ENCODE data around the gene ARHGEF10L. TPM values are rescaled to one million over a fixed set of nuclear protein-coding genes. Genes with fewer than 3 reads are reported as not detected.

ARHGEF10L gene
- total RNA-seq, 2 donors from 2014 or later: 0.35 TPM; not detected in 1

GRCh38 chr1:17513131-17513530 lies 26.4 kb upstream of the ARHGEF10L start:
- H3K4me1 Mint-ChIP-seq: peaks cover 2% of the 10 kb centered on the region
- no peak for ATAC-seq
- DNase-seq: no peak

GRCh38 chr1:17514776-17515175 lies 24.7 kb upstream of the ARHGEF10L start:
- no peaks in the 10 kb centered on the region for H3K9me3 ChIP-seq (ENCODE audit: control insufficient read depth, low read length, poor library complexity, severe bottlenecking)
- Mint-ChIP-seq H3K27me3 (peaks cover 23% of the 10 kb centered on the region), H3K4me3 (no peak overlapping the region), H3K4me1 (peaks cover 2% of the 10 kb centered on the region), H3K27ac (no peak overlapping the region), H3K36me3 (ENCODE audit: low read depth) (peaks cover 3% of the 10 kb centered on the region)
- DNase-seq (no peak), ATAC-seq (no peak)

More at GRCh38 chr1:17513131-17513530, 26.4 kb upstream of the ARHGEF10L start:
- Mint-ChIP-seq H3K27ac (no peak overlapping the region), H3K36me3 (ENCODE audit: low read depth) (peaks cover 2% of the 10 kb centered on the region), H3K27me3 (peaks cover 21% of the 10 kb centered on the region), H3K4me3 (no peak overlapping the region)
- H3K9me3 ChIP-seq (ENCODE audit: control insufficient read depth, low read length, poor library complexity, severe bottlenecking): no peaks in the 10 kb centered on the region

DNA sequence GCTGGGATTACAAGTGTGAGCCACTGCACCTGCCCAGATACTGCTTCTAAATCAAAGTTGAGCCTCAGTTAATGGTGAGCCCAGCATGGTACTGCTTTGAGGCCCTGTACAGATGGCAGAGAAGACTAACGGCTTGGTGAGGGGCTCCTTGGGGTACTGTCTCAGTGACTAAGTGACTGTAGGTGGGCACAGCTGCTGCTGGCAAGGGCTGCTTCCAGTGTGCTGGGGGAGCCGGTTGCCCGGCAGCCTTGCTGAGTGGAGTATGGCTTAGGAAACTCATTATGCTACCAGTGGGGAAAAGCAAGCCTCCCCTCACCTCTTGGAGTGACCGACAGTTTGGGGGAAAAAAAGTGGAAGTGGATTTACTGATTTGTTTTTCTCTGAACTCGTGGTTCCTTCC lies 23.6 kb upstream of the ARHGEF10L start:
- Mint-ChIP-seq H3K27ac (no peak overlapping the region), H3K4me1 (peaks cover 2% of the 10 kb centered on the region), H3K36me3 (ENCODE audit: low read depth) (peaks cover 3% of the 10 kb centered on the region), H3K27me3 (peaks cover 32% of the 10 kb centered on the region), H3K4me3 (no peak overlapping the region)
- DNase-seq (no peak), ATAC-seq (no peak)
- H3K9me3 ChIP-seq (ENCODE audit: control insufficient read depth, low read length, poor library complexity, severe bottlenecking): no peaks in the 10 kb centered on the region

DNA sequence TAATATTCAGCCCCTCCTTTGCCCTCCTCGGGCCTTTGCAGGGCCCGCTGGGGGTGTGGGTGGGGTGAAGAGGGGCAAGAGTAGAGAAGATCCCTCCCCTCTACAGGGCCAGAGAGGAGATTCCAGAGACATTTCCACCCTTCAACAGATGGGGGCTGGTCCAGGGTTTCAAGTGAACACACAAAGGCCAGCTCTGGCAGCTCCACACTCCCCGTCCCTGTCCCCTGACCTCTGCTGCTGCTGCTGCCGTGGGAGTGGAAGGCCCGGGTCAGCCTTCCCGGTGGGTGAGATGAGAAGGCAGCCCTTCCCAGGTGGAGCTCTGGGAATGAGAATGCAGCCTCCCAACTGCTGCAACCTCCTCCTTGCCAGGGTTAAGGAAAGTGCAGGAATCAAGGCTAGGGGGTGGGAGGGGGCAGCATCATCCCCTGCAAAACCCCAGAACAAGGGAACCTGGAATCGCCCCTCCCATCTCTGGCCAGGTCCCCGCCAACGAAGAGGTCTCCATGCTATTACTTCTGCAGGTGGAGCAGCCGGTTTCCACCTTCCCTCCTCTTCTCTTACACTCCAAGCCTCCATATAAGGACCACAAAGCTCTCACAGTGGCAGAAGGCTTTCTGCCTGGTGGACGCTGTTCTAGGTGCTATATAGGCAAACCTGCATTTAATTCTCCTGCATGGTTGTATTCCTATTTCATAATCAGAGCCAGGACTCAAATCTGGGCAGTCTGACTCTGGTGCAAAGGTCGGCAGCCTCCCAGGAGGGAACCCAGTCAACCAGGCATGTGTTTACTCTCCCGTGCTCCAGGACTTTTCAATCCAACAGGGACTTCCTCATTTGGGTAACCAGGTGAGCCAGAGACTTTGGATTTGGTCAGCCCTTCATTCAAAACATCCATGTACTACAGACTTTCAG lies 22.9 kb upstream of the ARHGEF10L start:
- ATAC-seq (no peak), DNase-seq (no peak)
- Mint-ChIP-seq H3K27me3 (peaks cover 33% of the 10 kb centered on the region), H3K36me3 (ENCODE audit: low read depth) (peaks cover 3% of the 10 kb centered on the region), H3K4me3 (no peak overlapping the region), H3K4me1 (peaks cover 2% of the 10 kb centered on the region), H3K27ac (no peak overlapping the region)
- no peaks in the 10 kb centered on the region for H3K9me3 ChIP-seq (ENCODE audit: control insufficient read depth, low read length, poor library complexity, severe bottlenecking)

GRCh38 chr1:17520041-17520440 lies 19.5 kb upstream of the ARHGEF10L start:
- ATAC-seq: no peak
- H3K4me3 Mint-ChIP-seq: no peak overlapping the region
- H3K9me3 ChIP-seq (ENCODE audit: control insufficient read depth, low read length, poor library complexity, severe bottlenecking): no peaks in the 10 kb centered on the region
- peaks cover 3% of the 10 kb centered on the region for H3K36me3 Mint-ChIP-seq (ENCODE audit: low read depth)
- H3K27me3 Mint-ChIP-seq: peaks cover 54% of the 10 kb centered on the region
- H3K27ac Mint-ChIP-seq: no peak overlapping the region
- H3K4me1 Mint-ChIP-seq: peaks cover 2% of the 10 kb centered on the region
- DNase-seq: no peak

- ATAC-seq: no peak
- no peaks in the 10 kb centered on the region for H3K9me3 ChIP-seq (ENCODE audit: control insufficient read depth, low read length, poor library complexity, severe bottlenecking)
- no peak overlapping the region for H3K27ac Mint-ChIP-seq
- peaks cover 3% of the 10 kb centered on the region for H3K36me3 Mint-ChIP-seq (ENCODE audit: low read depth)
- H3K27me3 Mint-ChIP-seq: peaks cover 54% of the 10 kb centered on the region
- no peak overlapping the region for H3K4me3 Mint-ChIP-seq
- no peak for DNase-seq
- H3K4me1 Mint-ChIP-seq: no peaks in the 10 kb centered on the region
These were observed 18.8 kb upstream of the ARHGEF10L start for GRCh38 chr1:17520473-17521319.

GRCh38 chr1:17521946-17522612 lies 17.4 kb upstream of the ARHGEF10L start:
- no peaks in the 10 kb centered on the region for H3K4me1 Mint-ChIP-seq
- H3K36me3 Mint-ChIP-seq (ENCODE audit: low read depth): peaks cover 3% of the 10 kb centered on the region
- no peak for ATAC-seq
- H3K4me3 Mint-ChIP-seq: no peak overlapping the region
- no peak for DNase-seq
- peaks cover 49% of the 10 kb centered on the region for H3K27me3 Mint-ChIP-seq
- H3K27ac Mint-ChIP-seq: no peak overlapping the region
- H3K9me3 ChIP-seq (ENCODE audit: control insufficient read depth, low read length, poor library complexity, severe bottlenecking): no peaks in the 10 kb centered on the region

GRCh38 chr1:17523321-17524041 lies 16.0 kb upstream of the ARHGEF10L start:
- Mint-ChIP-seq H3K27ac (no peak overlapping the region), H3K36me3 (ENCODE audit: low read depth) (peaks cover 1% of the 10 kb centered on the region), H3K4me1 (no peaks in the 10 kb centered on the region), H3K27me3 (peaks cover 41% of the 10 kb centered on the region), H3K4me3 (no peak overlapping the region)
- ATAC-seq (no peak), DNase-seq (no peak)
- H3K9me3 ChIP-seq (ENCODE audit: control insufficient read depth, low read length, poor library complexity, severe bottlenecking): no peaks in the 10 kb centered on the region

GRCh38 chr1:17524645-17525044 lies 14.9 kb upstream of the ARHGEF10L start:
- no peaks in the 10 kb centered on the region for H3K9me3 ChIP-seq (ENCODE audit: control insufficient read depth, low read length, poor library complexity, severe bottlenecking)
- no peak overlapping the region for H3K27ac Mint-ChIP-seq
- H3K27me3 Mint-ChIP-seq: peaks cover 52% of the 10 kb centered on the region
- no peaks in the 10 kb centered on the region for H3K4me1 Mint-ChIP-seq
- H3K4me3 Mint-ChIP-seq: no peak overlapping the region
- H3K36me3 Mint-ChIP-seq (ENCODE audit: low read depth): peaks cover 2% of the 10 kb centered on the region
- DNase-seq (no peak), ATAC-seq (no peak)

GRCh38 chr1:17525996-17526686 lies 13.4 kb upstream of the ARHGEF10L start:
- no peak for ATAC-seq
- peaks cover 2% of the 10 kb centered on the region for H3K36me3 Mint-ChIP-seq (ENCODE audit: low read depth)
- no peaks in the 10 kb centered on the region for H3K9me3 ChIP-seq (ENCODE audit: control insufficient read depth, low read length, poor library complexity, severe bottlenecking)
- no peak for DNase-seq
- no peak overlapping the region for H3K27ac Mint-ChIP-seq
- peaks cover 50% of the 10 kb centered on the region for H3K27me3 Mint-ChIP-seq
- H3K4me3 Mint-ChIP-seq: no peak overlapping the region
- H3K4me1 Mint-ChIP-seq: no peaks in the 10 kb centered on the region

GRCh38 chr1:17527036-17527914 lies 12.2 kb upstream of the ARHGEF10L start:
- ATAC-seq (no peak), DNase-seq (no peak)
- Mint-ChIP-seq H3K36me3 (ENCODE audit: low read depth) (peaks cover 2% of the 10 kb centered on the region), H3K27me3 (peaks cover 44% of the 10 kb centered on the region), H3K4me3 (no peak overlapping the region), H3K27ac (no peak overlapping the region), H3K4me1 (no peaks in the 10 kb centered on the region)
- H3K9me3 ChIP-seq (ENCODE audit: control insufficient read depth, low read length, poor library complexity, severe bottlenecking): no peaks in the 10 kb centered on the region
